ENCODE measurements around the gene TEX13D.
"Not testable (repeated sequence)": the region's sequence is repeated elsewhere in the genome, so short reads cannot be mapped to it uniquely, and the experiment has no call there.

GRCh38 chrX:124334555-124334954 is 2.1 kb downstream of the TEX13D start:
- not testable (repeated sequence) for TF ChIP-seq POLR2A (IDR thresholded peaks at IDR 0.05; ENCODE audit: low read length); GATA1 (IDR thresholded peaks at IDR 0.05; ENCODE audit: low read depth, low read length)
